A204.1 (cell line): ENCODE measurements around the gene SLC35F3.
"Not testable (repeated sequence)": the region's sequence is repeated elsewhere in the genome, so short reads cannot be mapped to it uniquely, and the experiment has no call there.

Experiments used
- FAIRE-seq: peaks from 2 replicates; lab custom pipeline; 2012; peaks lifted over from hg19 to GRCh38; lab: Jason Lieb, UNC

Gene SLC35F3

DNA sequence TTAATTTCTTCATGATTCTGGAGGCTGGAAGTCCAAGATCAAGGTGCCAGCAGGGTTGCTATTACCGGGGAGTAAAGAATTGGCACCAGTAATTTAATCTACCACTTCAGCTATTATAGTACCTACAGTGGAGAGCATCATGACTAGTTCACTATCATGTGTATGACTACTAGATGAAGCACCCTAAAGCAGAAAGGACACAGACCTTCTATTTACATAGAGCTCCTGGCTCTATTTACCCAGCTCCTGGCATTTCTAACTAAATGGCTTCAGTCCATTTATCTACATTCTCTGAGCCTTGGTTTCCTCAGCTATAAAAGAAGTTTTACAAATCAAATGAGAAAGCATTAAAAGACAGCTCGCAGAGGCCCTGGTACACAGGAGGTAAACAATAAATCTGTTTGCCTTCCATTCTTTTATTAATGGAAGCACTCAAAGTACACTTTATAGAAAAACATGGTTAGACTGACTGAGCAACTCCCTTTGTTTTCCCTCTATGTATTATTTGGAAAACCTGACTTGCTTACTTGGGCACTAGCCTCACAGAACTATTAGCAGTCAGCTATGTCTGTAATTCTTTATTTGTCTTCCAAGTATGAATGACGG lies 203.0 kb downstream of the SLC35F3 start:
- FAIRE-seq, result no peak

- FAIRE-seq, result no peak
Observed at GRCh38 chr1:234108921-234109320, 204.4 kb downstream of the SLC35F3 start.

GRCh38 chr1:234109840-234110239 lies 205.4 kb downstream of the SLC35F3 start:
- FAIRE-seq, result no peak

DNA sequence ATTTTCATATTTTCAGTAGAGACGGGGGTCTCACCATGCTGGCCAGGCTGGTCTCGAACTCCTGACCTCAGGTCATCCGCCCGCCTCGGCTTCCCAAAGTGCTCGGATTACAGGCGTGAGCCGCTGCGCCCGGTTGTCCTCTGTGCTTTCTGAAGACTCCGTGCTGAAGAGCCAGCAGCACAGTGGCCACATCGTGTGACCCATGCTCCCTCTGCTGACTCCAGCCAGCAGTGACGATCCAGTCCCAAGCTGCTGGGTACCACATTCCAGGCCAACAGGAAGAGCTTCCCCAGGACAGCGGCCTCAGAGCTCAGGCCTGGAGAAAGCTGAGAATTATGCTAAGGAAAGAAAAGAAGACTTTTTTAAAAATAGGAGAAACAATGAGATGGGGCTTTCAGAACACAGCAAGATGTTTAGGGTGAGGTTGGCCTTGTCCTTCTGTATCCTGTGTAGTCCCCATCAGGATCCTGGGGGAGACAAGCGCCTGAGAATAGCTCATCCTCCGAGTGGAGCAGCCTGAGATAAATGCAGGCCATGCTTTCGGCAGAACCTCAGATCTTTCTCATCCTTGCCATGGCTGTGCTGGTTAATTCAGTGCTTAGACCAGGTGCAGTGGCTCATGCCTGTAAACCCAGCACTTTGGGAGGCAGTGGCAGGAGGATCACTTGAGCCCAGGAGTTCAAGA lies 207.1 kb downstream of the SLC35F3 start:
- no peak for FAIRE-seq

GRCh38 chr1:234114648-234115307 lies 210.3 kb downstream of the SLC35F3 start:
- peak; percentile 95 for FAIRE-seq

- FAIRE-seq, result no peak
Observed at GRCh38 chr1:234118911-234119310, 214.4 kb downstream of the SLC35F3 start.

- FAIRE-seq, result no peak
Observed at GRCh38 chr1:234119431-234119830, 215.0 kb downstream of the SLC35F3 start.

DNA sequence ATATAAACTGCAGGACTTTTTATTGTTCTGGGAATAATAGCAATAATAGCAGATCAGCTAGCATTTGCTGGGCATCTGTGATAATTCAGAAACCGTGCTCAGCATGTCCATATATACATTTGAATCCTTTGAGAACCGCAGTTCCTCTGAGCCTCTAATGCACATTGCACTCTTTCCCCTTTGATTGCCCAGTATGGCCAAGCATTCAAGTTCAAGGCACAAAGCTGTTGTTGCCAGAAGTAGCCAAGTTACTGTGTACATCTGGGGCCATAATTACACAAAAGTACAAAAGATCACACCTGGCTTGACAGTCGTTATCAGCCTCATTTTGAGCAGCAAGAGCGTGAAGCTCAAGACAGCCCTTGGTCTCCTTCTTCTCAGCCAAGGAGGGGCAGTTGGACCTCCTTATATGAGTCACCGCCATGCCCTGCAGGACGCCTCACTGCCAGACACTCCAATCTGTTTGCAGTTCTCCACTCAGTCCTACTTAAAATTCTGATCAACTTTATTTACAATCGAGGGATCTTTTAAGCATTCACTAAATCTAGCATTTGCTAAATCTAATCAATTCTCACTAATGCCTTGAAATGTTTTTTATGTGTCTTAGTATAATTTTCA lies 216.0 kb downstream of the SLC35F3 start:
- no peak for FAIRE-seq

DNA sequence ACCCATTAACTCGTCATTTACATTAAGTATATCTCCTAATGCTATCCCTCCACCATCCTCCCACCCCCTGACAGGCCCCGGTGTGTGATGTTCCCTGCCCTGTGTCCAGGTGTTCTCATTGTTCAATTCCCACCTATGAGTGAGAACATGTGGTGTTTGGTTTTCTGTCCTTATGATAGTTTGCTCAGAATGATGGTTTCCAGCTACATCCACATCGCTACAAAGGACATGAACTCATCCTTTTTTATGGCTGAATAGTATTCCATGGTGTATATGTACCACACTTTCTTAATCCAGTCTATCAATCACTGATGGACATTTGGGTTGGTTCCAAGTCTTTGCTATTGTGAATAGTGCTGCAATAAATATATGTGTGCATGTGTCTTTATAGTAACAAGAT lies 217.2 kb downstream of the SLC35F3 start:
- FAIRE-seq, result not testable (repeated sequence)

- FAIRE-seq, result not testable (repeated sequence)
Observed at GRCh38 chr1:234122571-234122970, 218.1 kb downstream of the SLC35F3 start.

DNA sequence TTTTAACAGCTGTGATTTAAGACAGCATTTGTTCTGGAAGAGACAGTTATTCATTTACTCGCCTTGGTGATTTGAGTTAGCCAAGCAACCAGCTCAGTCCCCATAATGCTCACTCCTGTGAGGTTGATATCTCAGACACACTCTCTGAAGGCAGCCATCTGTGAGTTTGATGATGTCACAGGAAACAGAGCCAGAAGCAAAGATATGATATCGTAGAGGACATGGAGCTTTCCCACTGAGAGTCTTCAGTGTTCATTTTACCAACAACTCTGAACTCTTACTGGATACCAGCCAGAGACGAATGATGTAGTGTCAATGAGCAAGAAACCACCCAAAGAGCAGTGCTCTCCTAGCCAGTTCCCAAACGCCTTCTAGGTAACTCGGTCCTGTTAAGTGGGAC lies 219.4 kb downstream of the SLC35F3 start:
- no peak for FAIRE-seq

GRCh38 chr1:234125283-234125682 lies 220.8 kb downstream of the SLC35F3 start:
- no peak for FAIRE-seq

DNA sequence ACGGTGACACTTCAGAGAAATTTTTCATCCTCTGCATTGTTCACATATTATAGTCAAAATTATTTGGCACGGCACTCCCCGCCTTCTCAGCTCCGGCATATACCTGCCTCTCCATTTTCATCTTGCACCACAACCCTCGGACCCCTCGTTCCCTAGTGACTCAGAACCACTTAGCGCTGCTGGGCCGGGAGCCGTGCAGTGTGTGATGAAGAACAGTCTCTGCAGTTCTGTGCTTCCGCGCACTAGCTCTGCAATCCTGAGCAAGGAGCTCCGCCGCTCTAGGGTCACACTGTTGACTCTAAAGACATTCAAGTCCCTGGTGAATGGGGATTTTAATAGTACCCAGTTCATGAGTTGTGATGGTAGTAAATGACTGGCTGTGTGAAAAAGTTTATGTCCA lies 221.2 kb downstream of the SLC35F3 start:
- no peak for FAIRE-seq

DNA sequence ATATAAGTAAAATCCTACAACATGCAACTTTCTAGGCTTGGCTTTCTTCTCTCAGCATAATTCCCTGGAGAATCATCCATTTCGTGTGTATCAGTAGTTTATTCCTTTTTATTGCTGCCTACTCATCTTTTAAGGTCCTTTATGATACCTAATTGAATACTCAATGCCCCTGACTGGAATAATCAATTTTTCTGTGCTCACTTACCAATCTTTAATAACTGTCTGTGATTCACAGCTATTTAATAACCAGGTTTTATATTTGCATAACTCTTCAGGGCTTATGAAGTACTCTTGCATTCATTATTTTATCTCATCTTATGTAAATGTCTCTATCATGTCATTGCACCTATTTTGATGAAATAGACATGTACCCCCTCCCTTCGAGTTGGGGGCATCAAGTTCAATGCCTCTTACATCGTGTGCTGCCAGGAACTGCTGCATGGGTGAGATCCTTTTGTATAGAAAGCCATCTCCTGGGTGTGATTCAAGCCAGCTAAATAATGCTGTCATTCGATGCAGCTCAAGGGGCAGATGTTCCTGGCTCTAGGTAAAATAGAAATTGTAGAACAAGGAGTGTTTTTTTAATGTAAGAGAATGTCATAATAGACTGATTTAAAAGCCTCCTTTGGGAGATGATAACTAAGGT lies 222.7 kb downstream of the SLC35F3 start:
- FAIRE-seq, result no peak

- FAIRE-seq, result no peak
Observed at GRCh38 chr1:234132795-234133194, 228.3 kb downstream of the SLC35F3 start.

DNA sequence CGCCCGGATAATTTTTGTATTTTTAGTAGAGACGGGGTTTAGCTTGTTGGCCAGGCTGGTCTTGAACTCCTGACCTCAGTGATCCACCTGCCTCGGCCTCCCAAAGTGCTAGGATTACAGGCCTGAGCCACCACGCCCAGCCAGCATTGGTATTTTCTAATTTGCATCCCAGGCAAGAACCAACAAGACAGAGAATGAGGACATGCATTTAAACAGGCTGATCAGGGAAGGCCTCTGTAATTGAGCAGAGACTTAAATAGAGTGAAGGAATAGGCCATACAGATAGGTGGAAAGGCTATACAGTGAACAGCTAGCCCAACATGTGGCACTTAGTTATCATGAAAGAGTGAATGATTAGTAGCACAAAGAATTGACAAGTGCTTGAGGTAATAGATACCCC lies 230.4 kb downstream of the SLC35F3 start:
- FAIRE-seq, result no peak

DNA sequence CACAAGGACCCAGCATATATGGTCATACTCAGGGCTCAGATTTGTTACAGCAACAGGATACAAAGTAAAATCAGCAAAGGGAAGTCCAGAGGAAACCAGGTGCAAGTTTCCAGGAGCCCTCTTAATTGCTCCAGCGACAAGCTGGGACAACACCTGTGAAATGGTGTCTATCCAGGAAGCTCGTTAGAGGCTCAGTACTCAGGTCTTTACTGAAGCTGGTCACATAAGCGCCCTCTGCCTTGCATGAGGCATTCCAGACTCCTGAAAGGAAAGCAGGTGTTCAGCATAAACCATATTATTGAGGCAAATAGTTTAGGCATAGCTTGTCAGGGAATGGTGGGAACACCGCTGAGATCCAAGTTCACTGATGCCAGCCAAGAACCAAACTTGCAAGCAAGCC lies 231.0 kb downstream of the SLC35F3 start:
- FAIRE-seq, result no peak

- no peak for FAIRE-seq
Observed at GRCh38 chr1:234136073-234136472, 231.6 kb downstream of the SLC35F3 start.

DNA sequence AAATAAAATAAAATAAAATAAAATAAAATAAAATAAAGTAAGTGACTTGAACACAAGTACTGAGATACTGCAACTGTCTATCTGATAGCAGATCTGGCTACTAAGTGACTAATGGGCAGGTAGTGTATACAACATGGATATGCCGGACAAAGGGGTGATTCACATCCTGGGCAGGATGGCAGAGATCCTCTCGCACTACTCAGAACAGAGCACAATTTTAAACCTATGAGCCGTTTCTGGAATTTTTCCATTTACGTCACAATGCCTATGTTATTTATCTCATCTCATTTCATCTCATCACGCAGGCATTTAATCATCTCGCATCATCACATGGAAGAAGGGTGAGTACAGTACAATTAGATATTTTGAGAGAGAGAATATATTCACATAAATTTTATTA lies 235.5 kb downstream of the SLC35F3 start:
- FAIRE-seq, result no peak

DNA sequence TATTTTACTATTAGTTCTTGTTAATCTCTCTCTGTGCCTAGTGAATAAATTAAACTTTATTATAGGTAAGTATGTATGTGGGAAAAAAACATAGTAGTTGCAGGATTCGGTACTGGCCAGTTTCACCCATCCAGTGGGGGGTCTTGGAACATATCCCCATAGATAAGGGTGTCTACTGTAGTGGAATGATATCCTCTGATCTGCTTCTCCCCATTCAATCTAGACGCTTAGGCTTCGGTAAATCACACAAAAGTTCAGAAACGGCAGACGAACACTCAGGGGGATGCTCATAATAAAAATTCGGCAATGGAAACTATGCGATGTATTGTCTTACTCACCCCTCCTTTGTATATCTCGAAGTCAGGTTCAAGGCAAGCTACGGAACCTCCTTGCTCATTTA lies 235.9 kb downstream of the SLC35F3 start:
- FAIRE-seq, result no peak

DNA sequence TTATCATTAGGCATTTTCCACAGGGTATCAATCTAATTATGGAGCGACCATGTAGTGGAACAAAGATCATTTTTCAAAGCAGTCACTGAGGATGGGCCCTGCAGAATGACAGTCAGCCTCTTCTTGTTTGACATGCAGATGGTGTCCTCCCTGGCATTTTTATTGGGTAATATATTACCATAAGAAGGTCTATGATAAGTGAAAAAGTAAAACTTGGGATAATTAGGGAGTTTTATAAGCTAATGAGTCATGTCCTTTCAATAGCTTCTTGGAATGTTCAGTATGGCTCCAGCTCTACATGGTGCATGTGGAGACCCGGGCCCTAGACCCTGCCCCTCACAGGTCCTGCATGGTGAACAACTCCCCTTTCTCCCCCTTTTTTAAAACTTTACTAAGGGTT lies 236.5 kb downstream of the SLC35F3 start:
- FAIRE-seq, result no peak

DNA sequence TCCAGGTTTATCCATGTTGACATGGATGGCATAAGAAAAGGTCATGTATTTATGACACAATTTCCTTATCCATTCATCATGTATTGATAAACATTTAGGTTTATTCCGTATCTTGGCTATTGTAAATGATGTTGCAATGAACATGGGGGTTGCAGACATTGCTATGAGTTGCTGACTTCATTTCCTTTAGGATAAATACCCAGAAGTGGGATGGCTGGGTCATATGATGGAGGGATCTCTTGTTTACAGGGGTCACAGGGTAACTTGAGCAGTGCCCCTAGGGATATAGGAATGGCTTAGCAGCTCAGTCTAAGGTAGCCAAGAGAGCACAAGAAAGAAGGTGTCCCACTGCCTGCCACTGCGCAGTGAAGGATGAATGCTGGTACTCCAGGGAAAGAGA lies 239.2 kb downstream of the SLC35F3 start:
- FAIRE-seq, result no peak

DNA sequence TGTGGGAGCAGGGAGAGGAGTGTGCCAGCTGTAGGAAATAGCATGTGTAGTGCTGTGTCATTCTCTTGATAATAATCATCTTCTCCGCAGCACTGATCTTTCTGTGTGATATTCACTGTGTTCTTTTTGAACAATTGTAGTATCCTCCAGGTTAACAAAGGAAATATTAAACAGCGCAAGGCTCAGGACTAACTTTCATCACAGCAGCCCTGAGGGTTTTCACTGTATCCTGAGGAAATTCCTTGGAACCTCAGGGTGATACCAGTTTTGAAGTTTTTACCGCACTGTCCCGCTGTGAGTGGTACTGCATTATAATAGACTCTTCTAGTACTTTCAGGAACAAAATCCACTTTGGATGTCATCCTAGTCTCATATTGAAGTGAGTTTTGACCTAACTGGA lies 240.4 kb downstream of the SLC35F3 start:
- FAIRE-seq, result no peak
